B cell (primary cell): ENCODE measurements around the gene SMAGP. TPM values are rescaled to one million over a fixed set of nuclear protein-coding genes. Genes with fewer than 3 reads are reported as not detected.

Source experiments
- ATAC-seq: fragments of 200-7000 bp; cut with Tn5 transposase; one replicate; pipeline ENCODE4 v1.10.0; 2021; ENCODE audit warnings: low read depth, mild to moderate bottlenecking, moderate number of reproducible peaks, moderate library complexity
- CTCF ChIA-PET: fragments of 350-600 bp; sonication (Branson Sonifier 250); formaldehyde crosslinking; loops from one replicate; lab custom pipeline; 2021; ENCODE audit warnings: antibody characterized with exemption, inconsistent platforms; lab: Charles Lee
- POLR2A ChIA-PET: fragments of 350-600 bp; sonication (Branson Sonifier 250); formaldehyde crosslinking; loops from one replicate; lab custom pipeline; 2021; ENCODE audit warnings: antibody characterized with exemption; lab: Charles Lee
- DNase-seq: peaks from one replicate; pipeline ENCODE4 v3.0.0; 2013
- H2AFZ ChIP-seq: 2 replicates; pipeline ENCODE4 v1.6.1; 2012; ENCODE audit warnings: mild to moderate bottlenecking, low read depth, low read length; ENCODE audit not compliant: insufficient read depth, poor library complexity, severe bottlenecking
- H3K27ac ChIP-seq, 2 donors: 1 replicate in 1 of 2; 2 replicates in 1 of 2; pipeline ENCODE4 v1.5.1; 2012 to 2013; ENCODE audit warnings: low read length in 2 of 2, mild to moderate bottlenecking in 2 of 2, moderate library complexity in 1 of 2
- H3K27me3 ChIP-seq, 4 experiments: fragments of 200-600 bp in 1 of 4; sonication (generic) in 1 of 4; replicated peaks in 1 of 4; 1 replicate in 2 of 4; 2 replicates in 2 of 4; pipeline versions ENCODE4 v1.6.1 to v1.7.0; 2013 to 2016; ENCODE audit warnings: low read length in 3 of 4, mild to moderate bottlenecking in 2 of 4, mixed read lengths in 1 of 4, moderate library complexity in 1 of 4; ENCODE audit not compliant: insufficient read depth in 4 of 4, control insufficient read depth in 3 of 4; ENCODE audit errors: control extremely low read depth in 1 of 4
- H3K36me3 ChIP-seq, 2 experiments: replicated peaks in 1 of 2; 1 replicate in 1 of 2; 2 replicates in 1 of 2; pipeline versions ENCODE4 v1.6.1 to v1.7.1; 2013; ENCODE audit warnings: low read length in 1 of 2; ENCODE audit not compliant: insufficient read depth in 2 of 2, control insufficient read depth in 1 of 2; ENCODE audit errors: control extremely low read depth in 1 of 2, extremely low read depth in 1 of 2
- H3K4me1 ChIP-seq, 2 donors: fragments of 200-600 bp in 1 of 2; sonication (generic) in 1 of 2; 1 replicate in 1 of 2; 2 replicates in 1 of 2; pipeline versions ENCODE4 v1.5.1 to v1.6.1; 2013 to 2017; ENCODE audit warnings: low read length in 2 of 2; ENCODE audit not compliant: control insufficient read depth in 2 of 2, insufficient read depth in 2 of 2
- H3K4me2 ChIP-seq: replicated peaks from 2 replicates; pipeline ENCODE3; 2012; ENCODE audit warnings: mild to moderate bottlenecking, low read depth, low read length; ENCODE audit not compliant: poor library complexity, severe bottlenecking
- H3K4me3 ChIP-seq, 5 experiments: fragments of 200-600 bp in 1 of 5; sonication (generic) in 1 of 5; 1 replicate in 3 of 5; 2 replicates in 2 of 5; pipeline versions ENCODE4 v1.5.1 to v1.7.0; 2011 to 2016; ENCODE audit warnings: low read length in 4 of 5, mild to moderate bottlenecking in 4 of 5, low read depth in 2 of 5, control low read depth in 1 of 5, moderate library complexity in 1 of 5; ENCODE audit not compliant: insufficient read depth in 1 of 5; ENCODE audit errors: control extremely low read depth in 1 of 5, extremely low read depth in 1 of 5
- H3K79me2 ChIP-seq: fragments of 200-600 bp; sonication (generic); one replicate; pipeline ENCODE4 v1.6.0; 2016; ENCODE audit warnings: low read length; ENCODE audit not compliant: control insufficient read depth, insufficient read depth
- H3K9ac ChIP-seq: fragments of 200-600 bp; sonication (generic); 2 replicates; pipeline ENCODE4 v1.6.1; 2017; ENCODE audit warnings: mild to moderate bottlenecking, low read length, moderate library complexity
- H3K9me3 ChIP-seq, 3 donors: one replicate each; pipeline versions ENCODE4 v1.6.1 to v1.7.1; 2013; ENCODE audit warnings: low read length in 2 of 3; ENCODE audit not compliant: control insufficient read depth in 2 of 3, insufficient read depth in 1 of 3; ENCODE audit errors: control extremely low read depth in 1 of 3
- H4K20me1 ChIP-seq: 2 replicates; pipeline ENCODE4 v1.6.0; 2012; ENCODE audit warnings: mild to moderate bottlenecking, low read length; ENCODE audit not compliant: insufficient read depth, control insufficient read depth, poor library complexity, severe bottlenecking
- H3K27ac Mint-ChIP-seq: one replicate; pipeline ENCODE4 v1.8.0; 2021; ENCODE audit warnings: mixed read lengths
- H3K27me3 Mint-ChIP-seq: one replicate; pipeline ENCODE4 v1.8.0; 2021; ENCODE audit warnings: mixed read lengths
- H3K4me1 Mint-ChIP-seq: one replicate; pipeline ENCODE4 v1.8.0; 2021; ENCODE audit warnings: mixed read lengths
- H3K4me3 Mint-ChIP-seq: one replicate; pipeline ENCODE4 v1.8.0; 2021; ENCODE audit warnings: mixed read lengths
- H3K9me3 Mint-ChIP-seq: one replicate; pipeline ENCODE4 v1.8.0; 2022; ENCODE audit warnings: mixed read lengths; ENCODE audit not compliant: insufficient read depth
- EZH2 ChIP-seq: IDR thresholded peaks from 2 replicates; pipeline ENCODE4 v1.6.1; 2012; ENCODE audit warnings: borderline replicate concordance, low read depth, mild to moderate bottlenecking, moderate library complexity, low read length; ENCODE audit not compliant: insufficient read depth, poor library complexity, severe bottlenecking
- WGBS: methylation state at CpG from one replicate; pipeline ENCODE4 v1.1.5; 2013; ENCODE audit warnings: missing lambda C conversion rate; ENCODE audit not compliant: insufficient coverage; 5-methylcytosine and 5-hydroxymethylcytosine counted together
- intact Hi-C: fragments of 100-400 bp; cut with micrococcal nuclease; formaldehyde crosslinking; loops from one replicate; pipeline ENCODE4 v1.10.0; 2022
- polyA plus RNA-seq: library from polyadenylated mRNA; depleted of rRNA; stranded (reverse); fragments of >200 nt; gene quantifications from 2 replicates; pipeline ENCODE4 v1.2.3, GENCODE V29; 2012
- total RNA-seq, 2 donors: library from RNA; stranded (reverse); fragments of 120-200 nt in 1 of 2; gene quantifications; 1 replicate in 1 of 2; 2 replicates in 1 of 2; pipeline versions ENCODE4 v1.2.3 to v1.2.4, GENCODE V29; 2013 to 2022
- TF ChIP-seq, protein P1 (sequence below): fragments of 200-600 bp; IDR thresholded peaks from one replicate; pipeline ENCODE4 v1.8.0; 2022; ENCODE audit warnings: antibody characterized with exemption, mild to moderate bottlenecking

The SMAGP gene
- total and polyA plus RNA-seq, 2 donors (not counting 1 experiment from before 2014, with no cell fraction given) = 10.4 to 21.6 TPM

DNA sequence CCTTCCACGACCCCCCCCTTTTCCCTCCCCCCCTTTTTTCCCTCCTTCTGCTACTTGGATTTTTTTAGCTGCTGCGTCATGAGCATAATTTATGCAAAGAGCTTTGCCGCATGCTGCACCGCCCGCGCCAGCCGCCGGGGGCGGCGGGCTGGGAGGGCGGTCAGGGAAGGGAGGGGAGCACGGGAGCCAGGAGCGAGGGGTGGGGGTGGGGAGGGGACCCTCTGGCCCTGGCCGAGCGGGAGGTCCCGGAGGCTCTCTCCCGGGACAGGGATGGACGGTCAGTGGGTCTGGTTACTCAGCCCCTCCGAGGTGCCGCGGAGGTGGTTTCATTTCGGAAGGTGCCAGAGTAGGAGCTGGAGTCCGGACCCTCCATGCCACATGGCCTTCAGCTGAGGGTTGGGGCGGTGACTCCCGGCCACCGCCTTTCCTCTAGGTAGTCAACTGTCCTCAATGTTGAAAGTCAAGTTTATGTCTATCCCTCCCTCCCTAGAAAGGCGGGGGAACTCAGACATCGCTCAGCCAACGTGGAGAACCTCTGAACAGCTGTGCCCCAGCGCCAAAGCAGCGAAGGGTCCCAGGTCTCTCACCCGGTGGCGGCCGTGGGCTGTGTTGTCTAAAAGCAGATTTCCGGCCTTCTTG lies 52.1 kb downstream of the SMAGP start, which contains the start of gene POU6F1:
Gene POU6F1 (minus strand): TSS at position 95 of the 639 bp plus-strand sequence. CDS start 11,226 bp downstream, outside the sequence.
- no peaks in the 10 kb centered on the region for H3K27me3 ChIP-seq
- CTCF ChIA-PET = interaction anchor here (0.8 to 2.4 kb wide), 15 partner anchors 12 to 453 kb away, joined by 3 to 20 read pairs (median 4); partner anchors contain the start of genes CSRNP2 and DAZAP2
- H3K9me3 Mint-ChIP-seq = no peaks in the 10 kb centered on the region
- H3K27ac ChIP-seq = peak within 1 kb of the TSS; percentile 85 to 93
- H4K20me1 ChIP-seq = no peaks in the 10 kb centered on the region
- H3K79me2 ChIP-seq = peaks cover 3% of the 10 kb centered on the region
- peak within 1 kb of the TSS; percentile 96 for H3K27ac Mint-ChIP-seq
- POLR2A ChIA-PET = interaction anchor here (0.5 to 2.5 kb wide), 33 partner anchors 9 to 453 kb away, joined by 3 to 70 read pairs (median 5); partner anchors contain the start of genes CSRNP2, DAZAP2, SLC11A2 and TFCP2
- peak within 1 kb of the TSS; percentile 95 for H3K4me3 Mint-ChIP-seq
- H3K36me3 ChIP-seq = no peaks in the 10 kb centered on the region
- H3K4me2 ChIP-seq = peak within 1 kb of the TSS; percentile 96
- H3K4me1 ChIP-seq = peaks cover 6 to 18% of the 10 kb centered on the region in 2 donors
- H3K4me3 ChIP-seq = peak within 1 kb of the TSS; percentile 68 to 86 (median 71)
- peak within 1 kb of the TSS; percentile 82 for H3K9ac ChIP-seq
- peak; percentile 72 for ATAC-seq
- peak; percentile 87 for DNase-seq
- no peaks in the 10 kb centered on the region for H3K27me3 Mint-ChIP-seq
- under 1% methylated on average over 28 of the region's 35 CpGs for whole genome bisulfite sequencing
- intact Hi-C loops = loop anchor here (1.0 to 5.0 kb wide), 10 partner anchors 20 to 1789 kb away; partner anchors contain the start of genes BIN2, CSRNP2, DAZAP2 and EIF4B
- H3K9me3 ChIP-seq = no peaks in the 10 kb centered on the region
- H3K4me1 Mint-ChIP-seq = peaks cover 19% of the 10 kb centered on the region
- peak within 1 kb of the TSS; percentile 84 for H2AFZ ChIP-seq
- TF ChIP-seq, protein P1, sequence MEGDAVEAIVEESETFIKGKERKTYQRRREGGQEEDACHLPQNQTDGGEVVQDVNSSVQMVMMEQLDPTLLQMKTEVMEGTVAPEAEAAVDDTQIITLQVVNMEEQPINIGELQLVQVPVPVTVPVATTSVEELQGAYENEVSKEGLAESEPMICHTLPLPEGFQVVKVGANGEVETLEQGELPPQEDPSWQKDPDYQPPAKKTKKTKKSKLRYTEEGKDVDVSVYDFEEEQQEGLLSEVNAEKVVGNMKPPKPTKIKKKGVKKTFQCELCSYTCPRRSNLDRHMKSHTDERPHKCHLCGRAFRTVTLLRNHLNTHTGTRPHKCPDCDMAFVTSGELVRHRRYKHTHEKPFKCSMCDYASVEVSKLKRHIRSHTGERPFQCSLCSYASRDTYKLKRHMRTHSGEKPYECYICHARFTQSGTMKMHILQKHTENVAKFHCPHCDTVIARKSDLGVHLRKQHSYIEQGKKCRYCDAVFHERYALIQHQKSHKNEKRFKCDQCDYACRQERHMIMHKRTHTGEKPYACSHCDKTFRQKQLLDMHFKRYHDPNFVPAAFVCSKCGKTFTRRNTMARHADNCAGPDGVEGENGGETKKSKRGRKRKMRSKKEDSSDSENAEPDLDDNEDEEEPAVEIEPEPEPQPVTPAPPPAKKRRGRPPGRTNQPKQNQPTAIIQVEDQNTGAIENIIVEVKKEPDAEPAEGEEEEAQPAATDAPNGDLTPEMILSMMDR = peak; percentile 69
- no peak for TF ChIP-seq EZH2
